C1 segment of cervical spinal cord (tissue), 14 donors: ENCODE measurements around the gene TSEN34.

Source experiments
- DNase-seq, 14 donors: peaks; one replicate each; lab custom pipeline; 2025; lab: John Stamatoyannopoulos, UW

TSEN34 gene

GRCh38 chr19:54191011-54191810, at the start of gene TSEN34:
Gene TSEN34 (plus strand): TSS chr19:54191308. CDS start chr19:54191365, 57 bp downstream.
- DNase-seq, result peak in 10 of 14 donors; percentile 19 to 97 (median 94)

- DNase-seq, result no peak
These were observed 49.8 kb upstream of the TSEN34 start for GRCh38 chr19:54141356-54141755.

GRCh38 chr19:54142166-54142780, 48.8 kb upstream of the TSEN34 start:
- DNase-seq, result no peak

- DNase-seq, result no peak
These were observed 45.5 kb upstream of the TSEN34 start for GRCh38 chr19:54145541-54146158.

- no peak for DNase-seq
These were observed 43.4 kb upstream of the TSEN34 start for GRCh38 chr19:54147676-54148075.

GRCh38 chr19:54148158-54148557, 43.0 kb upstream of the TSEN34 start:
- no peak for DNase-seq

- DNase-seq, result no peak
These were observed 41.9 kb upstream of the TSEN34 start for GRCh38 chr19:54149021-54149812.

GRCh38 chr19:54151362-54152035, 39.6 kb upstream of the TSEN34 start:
- DNase-seq, result no peak

GRCh38 chr19:54152267-54152666, 38.8 kb upstream of the TSEN34 start:
- no peak for DNase-seq

- no peak for DNase-seq
These were observed 38.1 kb upstream of the TSEN34 start for GRCh38 chr19:54152878-54153524.

- DNase-seq, result no peak
These were observed 37.3 kb upstream of the TSEN34 start for GRCh38 chr19:54153731-54154326.

GRCh38 chr19:54154603-54155345, 36.3 kb upstream of the TSEN34 start:
- DNase-seq, result no peak

- DNase-seq, result no peak
These were observed 35.4 kb upstream of the TSEN34 start for GRCh38 chr19:54155694-54156093.

- DNase-seq, result no peak
These were observed 34.6 kb upstream of the TSEN34 start for GRCh38 chr19:54156490-54156889.

GRCh38 chr19:54156953-54157352, 34.2 kb upstream of the TSEN34 start:
- no peak for DNase-seq

GRCh38 chr19:54158812-54159351, 32.2 kb upstream of the TSEN34 start:
- no peak for DNase-seq

GRCh38 chr19:54159352-54160181, 31.5 kb upstream of the TSEN34 start, which contains the start of gene LENG1:
Gene LENG1 (minus strand): TSS chr19:54159721. CDS start chr19:54159695, 26 bp downstream.
- DNase-seq, result peak; percentile 88 to 100 (median 98)

GRCh38 chr19:54160182-54160811, 30.8 kb upstream of the TSEN34 start:
- peak in 1 of 14 donors; percentile 55 for DNase-seq
